GM19023 (cell line): ENCODE results near the gene CERS4.
"Not testable (repeated sequence)": the region's sequence is repeated elsewhere in the genome, so short reads cannot be mapped to it uniquely, and the experiment has no call there.

Source experiments
- ATAC-seq: cut with Tn5 transposase; IDR thresholded peaks from one replicate; pipeline ENCODE4 v1.9.1; 2021; ENCODE audit warnings: mild to moderate bottlenecking, moderate library complexity; ENCODE audit not compliant: unreplicated experiment

CERS4 gene

GRCh38 chr19:8208922-8209461 lies at the start of gene CERS4:
Gene CERS4 (plus strand): TSS chr19:8209370. CDS start chr19:8251077, 41,707 bp downstream.
- ATAC-seq: peak; percentile 61

- no peak for ATAC-seq
Observed at GRCh38 chr19:8161135-8161646, 48.0 kb upstream of the CERS4 start.

- no peak for ATAC-seq
Observed at GRCh38 chr19:8163759-8164158, 45.4 kb upstream of the CERS4 start.

- no peak for ATAC-seq
Observed at GRCh38 chr19:8167985-8168384, 41.2 kb upstream of the CERS4 start.

GRCh38 chr19:8168537-8168936 lies 40.6 kb upstream of the CERS4 start:
- no peak for ATAC-seq

- ATAC-seq: no peak
Observed at GRCh38 chr19:8174706-8175105, 34.5 kb upstream of the CERS4 start.

- no peak for ATAC-seq
Observed at GRCh38 chr19:8180018-8180417, 29.2 kb upstream of the CERS4 start.

GRCh38 chr19:8184274-8184673 lies 24.9 kb upstream of the CERS4 start:
- ATAC-seq: no peak

GRCh38 chr19:8185343-8186068 lies 23.7 kb upstream of the CERS4 start:
- ATAC-seq: no peak

GRCh38 chr19:8192221-8192820 lies 16.8 kb upstream of the CERS4 start:
- no peak for ATAC-seq

- no peak for ATAC-seq
Observed at GRCh38 chr19:8194528-8195267, 14.5 kb upstream of the CERS4 start.

GRCh38 chr19:8196271-8196927 lies 12.8 kb upstream of the CERS4 start:
- ATAC-seq: no peak

- not testable (repeated sequence) for ATAC-seq
Observed at GRCh38 chr19:8203288-8204120, 5.7 kb upstream of the CERS4 start.

- ATAC-seq: no peak
Observed at GRCh38 chr19:8204961-8205360, 4.2 kb upstream of the CERS4 start.

GRCh38 chr19:8206147-8207087 lies 2.8 kb upstream of the CERS4 start:
- ATAC-seq: no peak

GRCh38 chr19:8207326-8207725 lies 1.8 kb upstream of the CERS4 start:
- not testable (repeated sequence) for ATAC-seq

GRCh38 chr19:8208119-8208921 lies 850 bp upstream of the CERS4 start:
- no peak for ATAC-seq
